H9 (cell line): ENCODE data around the gene ZNF236. TPM values are rescaled to one million over a fixed set of nuclear protein-coding genes. Genes with fewer than 3 reads are reported as not detected.

Experiments
- DNase-seq: peaks from one replicate; pipeline ENCODE4 v3.0.0-alpha.2; 2017
- H2AFZ ChIP-seq: one replicate; pipeline ENCODE4 v1.6.1; 2013; ENCODE audit warnings: mild to moderate bottlenecking, low read length, control low read depth, moderate library complexity
- H2AK5ac ChIP-seq: 2 replicates; pipeline ENCODE4 v1.6.1; 2013; ENCODE audit warnings: low read length, control low read depth, mixed read lengths; ENCODE audit not compliant: insufficient read length
- H2BK120ac ChIP-seq: one replicate; pipeline ENCODE4 v1.6.1; 2013; ENCODE audit warnings: low read depth, mild to moderate bottlenecking, low read length, control low read depth, inconsistent platforms; ENCODE audit not compliant: poor library complexity, severe bottlenecking
- H2BK12ac ChIP-seq: 2 replicates; pipeline ENCODE4 v1.6.1; 2013; ENCODE audit warnings: low read length, control low read depth, mixed read lengths, low read depth; ENCODE audit not compliant: insufficient read length
- H2BK15ac ChIP-seq: 2 replicates; pipeline ENCODE4 v1.6.1; 2013; ENCODE audit warnings: low read depth, low read length, control low read depth
- H2BK20ac ChIP-seq: one replicate; pipeline ENCODE4 v1.6.1; 2013; ENCODE audit warnings: low read depth, mild to moderate bottlenecking, low read length, control low read depth, inconsistent platforms; ENCODE audit not compliant: poor library complexity, severe bottlenecking
- H2BK5ac ChIP-seq: 2 replicates; pipeline ENCODE4 v1.6.1; 2013; ENCODE audit warnings: low read length, control low read depth, mixed read lengths; ENCODE audit not compliant: insufficient read length
- H3K14ac ChIP-seq: 2 replicates; pipeline ENCODE4 v1.6.1; 2013; ENCODE audit warnings: low read length, control low read depth; ENCODE audit not compliant: insufficient read depth
- H3K18ac ChIP-seq: 2 replicates; pipeline ENCODE4 v1.6.1; 2013; ENCODE audit warnings: low read depth, mild to moderate bottlenecking, mixed read lengths, low read length, control low read depth; ENCODE audit not compliant: insufficient read length
- H3K23ac ChIP-seq: 2 replicates; pipeline ENCODE4 v1.6.1; 2013; ENCODE audit warnings: low read length, control low read depth, mixed read lengths, low read depth; ENCODE audit not compliant: insufficient read length
- H3K23me2 ChIP-seq: 2 replicates; pipeline ENCODE4 v1.6.1; 2013; ENCODE audit warnings: low read depth, mild to moderate bottlenecking, mixed read lengths, low read length, control low read depth; ENCODE audit not compliant: insufficient read length, poor library complexity, severe bottlenecking
- H3K27ac ChIP-seq: 2 replicates; pipeline ENCODE4 v1.5.1; 2013; ENCODE audit warnings: low read length, control low read depth, mixed read lengths, low read depth; ENCODE audit not compliant: insufficient read length
- H3K27me3 ChIP-seq: 2 replicates; pipeline ENCODE4 v1.6.1; 2013; ENCODE audit warnings: low read length, control low read depth, inconsistent platforms; ENCODE audit not compliant: insufficient read depth
- H3K4ac ChIP-seq: 2 replicates; pipeline ENCODE4 v1.6.1; 2013; ENCODE audit warnings: low read depth, mild to moderate bottlenecking, control low read depth, inconsistent platforms, low read length, moderate library complexity
- H3K4me1 ChIP-seq: 2 replicates; pipeline ENCODE4 v1.6.1; 2013; ENCODE audit warnings: low read length, control low read depth, inconsistent platforms; ENCODE audit not compliant: insufficient read depth
- H3K4me2 ChIP-seq: 2 replicates; pipeline ENCODE4 v1.6.1; 2013; ENCODE audit warnings: low read length, control low read depth, mixed read lengths; ENCODE audit not compliant: insufficient read length, insufficient read depth
- H3K56ac ChIP-seq: 2 replicates; pipeline ENCODE4 v1.6.1; 2013; ENCODE audit warnings: low read depth, mild to moderate bottlenecking, mixed read lengths, low read length, control low read depth; ENCODE audit not compliant: insufficient read length
- H3K79me1 ChIP-seq: 2 replicates; pipeline ENCODE4 v1.6.1; 2013; ENCODE audit warnings: low read depth, mild to moderate bottlenecking, moderate library complexity, low read length, control low read depth, inconsistent platforms; ENCODE audit not compliant: insufficient read depth, poor library complexity, severe bottlenecking
- H3K79me2 ChIP-seq: 2 replicates; pipeline ENCODE4 v1.6.1; 2013; ENCODE audit warnings: low read length, control low read depth, inconsistent platforms; ENCODE audit not compliant: insufficient read depth
- H3K9ac ChIP-seq: 2 replicates; pipeline ENCODE4 v1.6.1; 2013; ENCODE audit warnings: low read length, control low read depth, mixed read lengths; ENCODE audit not compliant: insufficient read length; ENCODE audit errors: extremely low read depth
- H3K9me3 ChIP-seq: one replicate; pipeline ENCODE4 v1.6.1; 2013; ENCODE audit warnings: low read depth, low read length, inconsistent platforms; ENCODE audit not compliant: control insufficient read depth
- H3T11ph ChIP-seq: one replicate; pipeline ENCODE4 v1.6.1; 2013; ENCODE audit warnings: mild to moderate bottlenecking, low read length, control low read depth, inconsistent platforms
- H4K20me1 ChIP-seq: one replicate; pipeline ENCODE4 v1.6.1; 2013; ENCODE audit not compliant: control insufficient read depth, insufficient read length, insufficient read depth
- H4K5ac ChIP-seq: 2 replicates; pipeline ENCODE4 v1.6.1; 2013; ENCODE audit warnings: low read depth, mild to moderate bottlenecking, mixed read lengths, low read length, control low read depth; ENCODE audit not compliant: insufficient read length
- H4K8ac ChIP-seq: replicated peaks from 2 replicates; pipeline ENCODE4 v1.6.1; 2013; ENCODE audit warnings: low read length, control low read depth, mixed read lengths, low read depth; ENCODE audit not compliant: insufficient read length
- H4K91ac ChIP-seq: 2 replicates; pipeline ENCODE4 v1.6.1; 2013; ENCODE audit warnings: low read depth, mild to moderate bottlenecking, moderate library complexity, mixed read lengths, low read length, control low read depth; ENCODE audit not compliant: insufficient read length
- H3K27ac Mint-ChIP-seq, 3 experiments: 2 replicates in 2 of 3; 3 replicates in 1 of 3; pipeline ENCODE4 v1.8.0; 2020 to 2021; ENCODE audit warnings: mixed read lengths in 3 of 3, mild to moderate bottlenecking in 1 of 3, moderate library complexity in 1 of 3
- H3K27me3 Mint-ChIP-seq: 2 replicates; pipeline ENCODE4 v1.8.0; 2021; ENCODE audit warnings: low read depth, mild to moderate bottlenecking, moderate library complexity, mixed read lengths
- H3K36me3 Mint-ChIP-seq, 3 experiments: 2 replicates in 2 of 3; 3 replicates in 1 of 3; pipeline ENCODE4 v1.8.0; 2020 to 2021; ENCODE audit warnings: low read depth in 3 of 3, mixed read lengths in 3 of 3; ENCODE audit not compliant: insufficient read depth in 1 of 3
- H3K4me1 Mint-ChIP-seq, 2 experiments: 2 replicates each; pipeline ENCODE4 v1.8.0; 2020; ENCODE audit warnings: mixed read lengths in 2 of 2
- H3K4me3 Mint-ChIP-seq, 2 experiments: 2 replicates in 1 of 2; 3 replicates in 1 of 2; pipeline ENCODE4 v1.8.0; 2020 to 2021; ENCODE audit warnings: mild to moderate bottlenecking in 2 of 2, mixed read lengths in 2 of 2, moderate library complexity in 1 of 2
- H3K9me3 Mint-ChIP-seq, 2 experiments: 2 replicates in 1 of 2; 3 replicates in 1 of 2; pipeline ENCODE4 v1.8.0; 2020; ENCODE audit warnings: mild to moderate bottlenecking in 2 of 2, mixed read lengths in 2 of 2, moderate library complexity in 1 of 2
- CTCF ChIP-seq: fragments of 200-600 bp; sonication (generic); conservative IDR thresholded peaks from 3 replicates; pipeline ENCODE4 v1.8.0; 2021; ENCODE audit warnings: antibody characterized with exemption, mild to moderate bottlenecking
- WGBS: extraction: QIAGEN DNeasy Blood & Tissue Kit; methylation state at CpG from one replicate; pipeline ENCODE4 v1.1.7; 2013; ENCODE audit warnings: missing lambda C conversion rate, low lambda C conversion rate, mixed read lengths; ENCODE audit not compliant: insufficient read length; ENCODE audit errors: extremely low coverage; 5-methylcytosine and 5-hydroxymethylcytosine counted together
- total RNA-seq: library from RNA; stranded (reverse); gene quantifications from 2 replicates; pipeline ENCODE4 v1.2.1, GENCODE V29; 2021

ZNF236 gene
- total RNA-seq, 1 experiment from 2014 or later: 16.0 TPM

GRCh38 chr18:77019641-77020040 lies 197.3 kb downstream of the ZNF236 start:
- H2BK5ac ChIP-seq: no peak overlapping the region
- no CpG with 5 or more reads among the region's 9 CpGs for WGBS
- H3K9me3 ChIP-seq: no peaks in the 10 kb centered on the region
- H3K23ac ChIP-seq: no peak overlapping the region
- Mint-ChIP-seq H3K27ac (no peak overlapping the region; a peak in 1 of 7 replicates), H3K36me3 (peaks cover 0 to 9% (median 2%) of the 10 kb centered on the region in 3 experiments; a peak in 4 of 7 replicates), H3K27me3 (peaks cover 19% of the 10 kb centered on the region), H3K4me1 (peaks cover 9 to 12% of the 10 kb centered on the region in 2 experiments), H3K9me3 (peaks cover 0 to 2% of the 10 kb centered on the region in 2 experiments; a peak in 2 of 5 replicates), H3K4me3 (no peak overlapping the region)
- peaks cover under 1% of the 10 kb centered on the region for H4K20me1 ChIP-seq
- no peak overlapping the region for H2BK20ac ChIP-seq
- H3T11ph ChIP-seq: no peak overlapping the region
- no peak overlapping the region for H4K5ac ChIP-seq
- H3K9ac ChIP-seq: no peak overlapping the region
- H2BK15ac ChIP-seq: no peak overlapping the region
- no peak overlapping the region for H2BK12ac ChIP-seq
- no peaks in the 10 kb centered on the region for H3K79me1 ChIP-seq
- H3K27ac ChIP-seq: no peak overlapping the region
- no peak overlapping the region for H4K8ac ChIP-seq
- no peaks in the 10 kb centered on the region for H3K4me1 ChIP-seq
- H3K14ac ChIP-seq: no peak overlapping the region
- DNase-seq: no peak
- no peak overlapping the region for H3K4me2 ChIP-seq
- H3K56ac ChIP-seq: no peak overlapping the region
- no peak overlapping the region for H2AK5ac ChIP-seq
- no peak overlapping the region for H4K91ac ChIP-seq
- H2BK120ac ChIP-seq: no peak overlapping the region
- H2AFZ ChIP-seq: no peak overlapping the region
- H3K79me2 ChIP-seq: no peaks in the 10 kb centered on the region
- no peak overlapping the region for H3K4ac ChIP-seq
- H3K27me3 ChIP-seq: no peaks in the 10 kb centered on the region
- no peak for TF ChIP-seq CTCF
- no peaks in the 10 kb centered on the region for H3K23me2 ChIP-seq
- H3K18ac ChIP-seq: no peak overlapping the region
